HG02759 (cell line): ENCODE data around the gene CHERP.
"Not testable (repeated sequence)": the region's sequence is repeated elsewhere in the genome, so short reads cannot be mapped to it uniquely, and the experiment has no call there.

Experiments used
- ATAC-seq: cut with Tn5 transposase; IDR thresholded peaks from one replicate; pipeline ENCODE4 v1.9.1; 2021; ENCODE audit warnings: mild to moderate bottlenecking, moderate library complexity; ENCODE audit not compliant: unreplicated experiment

The CHERP gene

DNA sequence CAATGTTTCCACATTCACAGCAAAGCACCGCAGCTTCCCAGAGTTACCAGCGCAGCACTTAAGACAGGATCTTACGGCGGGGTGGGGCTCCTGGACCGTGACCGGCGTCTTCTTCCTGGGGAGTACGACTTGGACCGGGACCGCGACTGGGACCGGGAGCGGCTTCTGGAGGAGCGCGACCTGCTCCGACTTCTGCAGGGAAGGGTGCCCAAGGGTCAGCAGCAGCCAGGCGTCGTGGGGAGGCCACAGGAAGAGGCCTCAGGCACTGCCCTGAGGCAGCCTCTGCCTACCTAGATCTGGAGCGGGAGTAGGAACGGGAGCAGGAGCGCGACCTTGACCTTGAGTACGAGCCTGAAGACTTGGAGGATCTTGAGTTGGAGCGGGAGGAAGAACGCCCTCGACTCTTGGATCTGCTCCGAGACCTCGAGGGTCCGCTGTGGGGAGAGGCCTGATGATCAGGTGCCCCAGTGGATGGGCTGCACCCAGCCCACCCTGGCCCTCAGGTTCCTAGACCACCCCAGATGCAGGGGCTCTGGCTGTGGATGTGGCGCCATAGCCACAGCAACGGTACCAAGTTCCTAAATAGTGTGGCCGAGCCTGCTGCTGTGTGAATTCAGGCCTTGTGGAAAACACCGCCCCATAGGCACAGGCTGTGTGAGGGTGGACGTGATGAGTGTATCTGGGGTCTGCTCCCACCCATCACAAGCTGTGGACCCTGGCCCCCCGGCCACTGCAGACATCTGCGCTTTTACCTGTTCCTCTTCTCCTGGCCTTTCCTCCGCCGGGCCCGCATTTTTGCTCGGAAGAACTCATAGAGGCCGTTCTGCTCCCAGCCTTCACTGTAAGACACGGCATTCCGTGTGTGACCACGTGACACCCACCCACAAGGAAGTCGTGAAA, 21.9 kb downstream of the CHERP start:
- ATAC-seq: no peak

- no peak for ATAC-seq
Observed at GRCh38 chr19:16519230-16519687, 23.0 kb downstream of the CHERP start.

GRCh38 chr19:16518483-16519229, 23.6 kb downstream of the CHERP start:
- no peak for ATAC-seq

DNA sequence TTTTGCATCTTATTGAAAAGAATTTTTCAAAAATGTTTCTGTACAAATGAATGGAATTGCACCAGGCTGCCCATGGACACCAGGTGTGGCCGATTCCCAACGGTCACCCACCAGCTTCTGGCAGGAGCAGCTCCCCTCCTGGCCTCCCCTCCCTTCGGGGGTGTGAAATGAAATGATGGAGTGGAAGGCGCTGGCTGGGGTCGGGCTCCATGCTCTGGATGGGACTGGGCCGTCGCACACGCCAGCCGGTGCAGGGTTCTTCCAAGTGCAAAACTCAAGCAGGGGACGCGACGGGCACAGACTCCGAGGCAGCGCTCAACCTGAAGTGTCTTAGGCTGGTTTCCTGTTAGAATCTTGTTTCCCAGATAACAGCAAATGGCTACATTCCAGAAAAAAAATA, 24.2 kb downstream of the CHERP start:
- no peak for ATAC-seq

DNA sequence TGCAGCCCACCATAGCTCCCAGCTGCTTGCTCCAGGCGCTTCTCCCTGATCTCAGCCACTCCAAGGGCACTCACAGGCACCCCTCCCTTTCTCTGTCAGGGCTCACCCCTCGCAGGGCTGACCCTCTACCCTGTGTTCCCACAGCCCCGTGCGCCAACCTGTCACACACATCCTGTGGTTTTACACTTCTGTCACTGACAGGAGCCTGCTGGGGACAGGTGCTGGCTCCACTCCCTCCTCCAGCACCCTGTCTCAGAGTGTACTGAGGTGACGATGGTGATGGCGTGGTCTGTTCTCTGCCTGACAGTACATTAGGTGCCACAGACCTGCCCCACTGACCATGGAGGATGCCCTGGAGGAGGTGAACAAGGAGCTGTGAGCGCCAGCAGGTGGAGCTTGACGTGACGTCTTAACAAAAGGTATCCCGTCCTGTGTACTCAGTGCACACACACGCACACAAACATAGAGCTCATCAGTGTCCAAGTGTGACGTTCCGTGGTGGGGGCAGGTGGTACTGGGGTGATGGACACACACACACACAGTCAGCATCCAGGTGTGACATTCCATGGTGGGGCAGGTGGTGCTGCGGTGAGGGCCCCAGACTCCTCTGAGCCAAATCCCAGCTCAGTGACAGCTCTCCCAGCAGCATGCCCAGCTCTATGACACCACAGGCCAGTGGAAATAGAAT, 25.2 kb downstream of the CHERP start:
- no peak for ATAC-seq

DNA sequence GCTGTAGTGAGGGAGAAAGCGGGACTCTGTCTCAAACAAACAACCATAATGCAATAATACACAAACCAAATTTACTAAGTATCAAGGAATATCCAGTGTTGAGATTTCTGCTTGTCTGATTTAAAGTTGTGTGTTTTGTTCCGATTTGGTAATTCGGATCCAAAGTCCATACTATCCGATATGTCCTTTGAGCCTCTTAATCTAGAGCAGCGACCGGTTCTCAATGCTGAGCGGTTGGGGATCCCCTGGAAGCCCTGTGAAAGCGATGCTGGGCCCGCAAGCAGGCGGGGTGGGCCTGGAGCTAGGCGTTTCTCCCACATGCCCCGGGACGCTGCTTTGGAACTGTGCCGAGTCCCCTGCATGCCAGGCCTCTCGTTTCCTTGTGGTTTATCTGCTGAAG, 25.9 kb downstream of the CHERP start:
- ATAC-seq: no peak

DNA sequence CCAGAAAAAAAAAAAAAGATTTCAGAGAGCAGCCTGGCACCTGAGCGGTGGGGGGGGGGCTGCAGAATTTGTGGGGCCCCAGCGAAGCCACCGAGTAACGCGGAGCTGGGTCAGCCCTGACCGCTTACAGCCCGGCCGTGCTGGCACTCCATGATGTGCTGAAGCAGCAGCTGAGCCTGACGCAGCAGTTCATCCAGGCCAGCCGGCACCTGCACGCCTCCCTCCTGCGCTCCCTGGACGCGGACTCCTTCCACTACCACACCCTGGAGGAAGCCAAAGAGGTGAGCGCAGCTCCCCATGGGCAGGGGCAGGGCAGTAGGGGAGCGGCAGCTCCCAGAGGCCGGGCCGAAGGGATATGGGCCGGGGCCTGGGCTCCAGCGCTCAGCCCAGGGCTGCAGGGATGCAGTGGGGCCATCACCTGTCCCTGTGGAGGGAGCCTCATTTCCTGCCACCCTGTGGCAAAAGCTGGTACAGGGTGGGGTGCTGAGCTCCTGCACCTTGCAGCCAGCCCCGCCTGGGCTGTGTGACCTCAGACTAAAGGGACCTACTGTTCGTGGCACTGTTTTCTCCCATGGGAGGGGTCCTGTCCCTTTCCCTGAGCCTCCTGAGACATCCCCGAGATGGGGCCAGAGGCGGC, 27.7 kb downstream of the CHERP start:
- no peak for ATAC-seq

DNA sequence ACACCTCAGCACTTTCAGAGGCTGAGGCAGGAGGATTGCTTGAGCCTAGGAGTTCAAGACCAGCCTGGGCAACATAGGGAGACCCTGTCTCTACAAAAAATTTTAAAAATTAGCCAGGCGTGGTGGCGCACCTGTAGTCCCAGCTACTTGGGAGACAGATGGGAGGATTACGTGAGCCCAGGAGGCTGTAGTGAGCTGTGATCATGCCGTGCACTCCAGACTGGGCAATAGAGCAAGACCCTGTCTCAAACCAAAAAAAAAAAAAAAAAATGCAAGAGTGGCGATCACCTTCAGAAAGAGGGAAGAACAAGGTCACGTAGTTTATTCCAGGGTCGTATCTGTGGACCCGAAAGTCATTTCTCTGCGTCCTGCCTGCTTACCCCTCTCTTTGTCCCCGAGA, 29.6 kb downstream of the CHERP start:
- ATAC-seq: not testable (repeated sequence)

- ATAC-seq: no peak
Observed at GRCh38 chr19:16509141-16510061, 32.8 kb downstream of the CHERP start.

GRCh38 chr19:16508546-16508945, 33.7 kb downstream of the CHERP start:
- no peak for ATAC-seq

DNA sequence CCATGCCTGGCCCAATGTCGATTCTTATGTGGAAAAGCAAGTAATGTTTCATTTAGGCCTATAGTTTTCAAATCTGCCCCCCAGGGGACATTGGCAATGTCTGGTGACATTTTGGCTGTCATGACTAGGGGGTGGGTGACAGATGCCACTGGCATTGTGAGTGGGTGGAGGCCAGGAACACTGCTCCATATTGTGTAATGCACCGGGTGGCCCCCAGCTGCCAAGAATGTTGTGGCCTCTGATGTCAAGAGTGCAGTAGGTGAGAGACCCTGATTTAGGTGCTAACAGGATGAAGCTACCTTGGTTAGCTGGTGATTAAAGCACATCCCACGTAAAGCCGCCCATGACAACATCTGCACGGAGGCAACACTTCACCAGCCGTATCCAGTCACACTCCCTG, 35.3 kb downstream of the CHERP start:
- ATAC-seq: no peak

DNA sequence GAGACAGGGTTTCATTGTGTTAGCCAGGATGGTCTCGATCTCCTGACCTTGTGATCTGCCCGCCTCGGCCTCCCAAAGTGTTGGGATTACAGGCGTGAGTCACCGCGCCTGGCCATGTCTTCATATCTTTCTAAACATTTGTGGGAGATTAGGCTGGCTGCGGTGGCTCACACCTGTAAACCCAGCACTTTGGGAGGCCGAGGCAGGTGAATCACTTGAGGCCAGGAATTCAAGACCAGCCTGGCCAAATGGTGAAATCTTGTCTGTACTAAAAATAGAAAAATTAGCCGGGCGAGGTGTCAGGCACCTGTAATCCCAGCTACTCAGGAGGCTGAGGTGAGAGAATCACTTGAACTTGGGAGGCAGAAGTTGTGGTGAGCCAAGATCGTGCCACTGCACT, 36.1 kb downstream of the CHERP start:
- ATAC-seq: not testable (repeated sequence)

- ATAC-seq: no peak
Observed at GRCh38 chr19:16504271-16504670, 38.0 kb downstream of the CHERP start.

- ATAC-seq: no peak
Observed at GRCh38 chr19:16497837-16498236, 44.4 kb downstream of the CHERP start.

- ATAC-seq: no peak
Observed at GRCh38 chr19:16497042-16497441, 45.2 kb downstream of the CHERP start.

- no peak for ATAC-seq
Observed at GRCh38 chr19:16496613-16496983, 45.6 kb downstream of the CHERP start.

GRCh38 chr19:16495982-16496612, 46.1 kb downstream of the CHERP start, which contains the start of the genes C19orf44 and CALR3:
TSS of gene C19orf44 (plus strand) at chr19:16496394. CDS start at chr19:16500793, 4,399 bp downstream.
TSS of gene CALR3 (minus strand) at chr19:16496167. CDS start at chr19:16496129, 38 bp downstream.
- ATAC-seq: peak; percentile 96

GRCh38 chr19:16486476-16486875, 55.8 kb downstream of the CHERP start:
- not testable (repeated sequence) for ATAC-seq

- ATAC-seq: no peak
Observed at GRCh38 chr19:16482745-16483144, 59.5 kb downstream of the CHERP start.
